NCI-H1417 treated with DMSO at 0.1 percent for 48 hours (cell line): ENCODE measurements around the gene FTO.
A peak's percentile ranks its signal among the peaks of the same experiment; 100 is the strongest.

Source experiments
- DNase-seq: peaks from one replicate; lab custom pipeline; 2025; lab: John Stamatoyannopoulos, UW

Gene FTO

GRCh38 chr16:53901408-53901807 is 197.5 kb downstream of the FTO start:
- DNase-seq, result no peak

DNA sequence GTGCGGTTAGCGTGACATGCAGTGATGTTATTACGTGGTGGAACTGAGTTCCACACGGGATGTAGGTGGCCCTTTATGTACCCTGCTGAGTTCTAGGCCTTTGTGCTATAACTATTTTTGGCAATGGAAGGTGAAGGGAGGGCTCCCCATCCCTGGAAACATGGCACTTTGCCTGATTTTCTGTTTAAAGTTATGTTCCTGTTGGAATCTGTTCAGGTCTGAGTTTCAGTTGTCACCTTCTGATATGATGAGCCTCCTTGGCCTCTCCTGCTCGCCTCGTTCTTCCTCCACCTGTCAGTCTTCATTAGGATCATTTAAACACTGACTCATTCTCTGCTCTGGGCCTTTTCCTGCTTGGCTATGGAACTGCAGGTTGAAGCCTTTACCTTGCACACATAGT is 200.6 kb downstream of the FTO start:
- no peak for DNase-seq

DNA sequence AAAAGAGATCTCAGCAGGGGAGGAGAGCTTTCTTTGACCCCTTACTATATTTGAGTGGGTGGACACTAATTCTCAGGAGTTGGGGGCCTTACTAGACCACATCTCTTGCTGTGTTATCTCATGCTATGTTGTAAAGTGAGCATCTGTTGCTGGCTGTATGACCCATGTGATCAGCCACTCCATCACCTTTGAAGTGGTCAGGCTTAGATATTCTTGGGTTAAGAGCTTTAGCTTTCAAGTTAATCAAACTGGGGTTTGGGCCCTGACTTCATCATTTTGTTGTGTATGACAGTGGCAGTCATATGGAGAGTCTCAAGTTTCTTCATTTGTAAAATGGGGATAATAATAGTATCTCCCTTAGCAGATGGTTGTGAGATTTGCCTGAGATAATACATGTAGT is 201.1 kb downstream of the FTO start:
- DNase-seq, result no peak

DNA sequence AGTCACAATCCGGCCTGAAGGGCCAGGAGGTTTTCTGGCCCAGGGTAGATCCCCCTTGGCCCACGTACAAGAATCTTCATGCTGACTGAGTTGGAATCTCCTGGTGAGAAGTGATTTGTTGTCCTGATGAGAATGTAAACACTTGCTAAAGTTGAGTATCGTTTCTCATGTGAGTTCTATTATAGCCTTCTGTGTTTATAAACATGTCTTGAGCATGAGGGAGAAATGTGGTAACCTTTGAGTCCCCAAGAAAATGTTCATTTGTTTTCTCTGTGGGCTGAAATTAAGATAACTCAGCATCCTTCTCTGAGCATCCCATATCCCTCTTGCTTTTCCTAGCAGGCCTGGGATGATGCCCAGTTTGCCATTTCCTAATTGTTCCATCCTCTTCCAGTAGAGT is 204.8 kb downstream of the FTO start:
- no peak for DNase-seq

GRCh38 chr16:53910990-53911389 is 207.0 kb downstream of the FTO start:
- no peak for DNase-seq

GRCh38 chr16:53911513-53911912 is 207.6 kb downstream of the FTO start:
- no peak for DNase-seq

DNA sequence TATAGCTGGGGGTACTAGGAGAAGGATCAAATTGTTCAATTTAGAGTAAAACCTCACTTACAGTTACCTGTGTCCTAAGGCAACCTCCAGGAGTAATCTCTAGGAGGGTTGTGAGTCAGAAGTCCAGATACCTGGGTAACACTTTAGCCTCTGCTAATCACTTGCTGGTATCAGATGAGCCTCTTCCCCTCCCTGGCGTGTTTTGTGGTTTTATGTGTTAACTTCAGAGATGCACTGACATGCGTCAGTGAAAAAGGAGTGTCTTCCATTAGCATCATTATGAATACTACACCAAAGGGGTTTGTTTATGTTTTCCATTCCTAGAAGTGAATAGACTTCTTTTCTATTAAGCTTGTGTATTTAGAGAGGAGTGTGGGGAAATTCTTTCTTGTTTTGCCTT is 208.2 kb downstream of the FTO start:
- no peak for DNase-seq

DNA sequence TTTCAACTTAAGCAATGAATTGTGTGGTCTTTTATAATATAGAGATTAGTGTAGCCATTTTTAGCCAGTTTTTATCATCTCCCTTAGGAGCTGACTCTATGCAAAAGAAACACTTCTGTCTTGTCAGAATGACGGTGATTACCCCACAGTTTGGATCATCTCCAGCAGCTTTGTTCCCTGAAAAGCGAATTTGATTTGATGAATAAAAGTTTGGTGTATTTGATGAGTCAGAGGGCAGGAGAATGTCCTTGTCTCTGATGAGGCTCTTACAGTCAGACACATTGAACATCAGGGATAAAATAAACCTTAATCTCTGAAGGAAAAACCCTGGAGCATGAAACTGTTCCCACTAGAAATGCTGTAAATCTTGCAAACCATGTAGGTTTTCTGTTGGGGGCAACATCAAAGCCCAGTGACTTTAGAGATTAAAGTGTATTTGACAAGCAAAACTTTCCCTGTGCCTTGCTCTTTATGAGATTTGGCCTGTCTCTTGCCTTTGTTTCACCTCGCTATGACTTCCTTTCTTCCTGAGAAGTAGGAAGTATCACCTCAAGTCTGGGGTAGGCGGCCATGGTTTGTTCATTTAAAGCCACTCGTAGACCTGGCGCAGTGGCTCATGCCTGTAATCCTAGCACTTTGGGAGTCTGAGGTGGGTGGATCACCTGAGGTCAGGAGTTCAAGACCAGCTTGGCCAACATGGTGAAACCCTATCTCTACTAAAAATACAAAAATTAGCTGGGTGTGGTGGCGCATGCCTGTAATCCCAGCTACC is 209.3 kb downstream of the FTO start:
- no peak for DNase-seq

DNA sequence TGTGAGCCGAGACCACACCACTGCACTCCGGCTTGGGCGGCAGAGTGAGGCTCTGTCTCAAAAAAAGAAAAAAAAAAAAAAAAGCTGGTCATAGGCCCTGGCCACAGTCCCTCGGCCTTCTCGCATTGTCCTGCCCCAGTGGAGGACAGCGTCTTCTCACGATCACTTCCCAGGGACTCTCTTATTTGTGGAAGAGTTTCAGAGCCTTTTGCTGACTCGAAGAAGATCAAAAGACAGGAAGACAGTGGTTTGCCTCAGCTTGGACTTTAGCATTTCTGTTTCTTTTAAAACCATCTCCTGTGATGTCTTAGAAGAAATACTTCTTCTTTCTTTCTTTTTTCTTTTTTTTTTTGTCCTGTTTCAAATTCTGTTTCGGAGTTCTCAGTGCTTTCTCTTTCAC is 210.0 kb downstream of the FTO start:
- no peak for DNase-seq

DNA sequence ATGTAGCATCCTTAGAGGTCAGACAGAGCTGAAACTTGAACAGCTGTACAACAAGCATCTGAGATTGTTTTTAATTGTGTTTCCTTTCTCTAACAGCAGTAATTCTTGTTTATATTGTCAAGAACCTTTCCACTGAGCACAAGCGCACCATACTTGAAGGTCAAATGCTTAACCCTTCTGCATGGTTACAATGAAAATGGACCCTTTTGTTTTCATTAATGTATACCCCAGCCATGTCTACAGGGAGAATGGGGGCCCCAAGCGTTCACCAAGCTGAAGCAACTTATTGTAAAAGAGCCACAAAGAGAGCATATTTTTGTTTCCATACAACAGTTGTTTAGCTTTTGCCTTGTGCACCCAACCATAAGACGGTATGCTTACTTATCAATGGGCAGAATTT is 210.8 kb downstream of the FTO start:
- no peak for DNase-seq

GRCh38 chr16:53915452-53916160 is 211.7 kb downstream of the FTO start:
- DNase-seq, result no peak

- no peak for DNase-seq
These were observed 217.0 kb downstream of the FTO start for GRCh38 chr16:53920988-53921387.

DNA sequence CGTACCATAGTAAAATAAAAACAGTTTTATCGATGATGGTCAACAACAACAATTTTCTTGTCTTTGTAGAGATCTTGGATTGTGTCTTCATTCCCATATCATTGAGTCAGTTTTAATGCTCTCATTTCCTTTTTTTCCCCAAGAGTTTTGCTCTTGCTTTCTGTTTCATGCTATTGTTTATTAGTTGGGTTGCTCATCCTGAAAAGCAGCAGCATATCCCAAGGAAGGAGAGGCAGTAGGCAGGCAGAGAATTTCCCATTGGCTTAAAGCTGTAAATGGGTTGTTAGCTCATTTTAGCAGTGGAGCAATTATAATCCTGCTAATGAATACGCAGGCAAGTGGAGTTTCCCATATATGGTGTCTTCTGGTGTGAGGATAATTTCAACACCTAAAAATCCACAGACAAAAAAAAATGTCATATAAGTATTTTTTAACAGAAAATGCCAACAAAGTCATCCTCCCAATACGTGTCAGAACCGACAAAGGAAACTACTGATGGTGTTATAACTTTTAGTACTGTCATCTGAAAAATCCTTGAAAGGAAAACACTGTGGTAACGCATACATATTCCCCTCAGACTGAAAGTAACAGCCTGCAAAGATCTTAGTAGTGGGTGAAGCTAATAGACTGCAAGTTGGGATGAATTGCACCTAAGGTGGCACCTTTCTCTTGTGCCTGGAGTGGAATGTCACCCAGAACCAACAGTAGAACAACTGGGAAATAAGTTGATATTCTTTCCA is 218.3 kb downstream of the FTO start:
- DNase-seq, result no peak

DNA sequence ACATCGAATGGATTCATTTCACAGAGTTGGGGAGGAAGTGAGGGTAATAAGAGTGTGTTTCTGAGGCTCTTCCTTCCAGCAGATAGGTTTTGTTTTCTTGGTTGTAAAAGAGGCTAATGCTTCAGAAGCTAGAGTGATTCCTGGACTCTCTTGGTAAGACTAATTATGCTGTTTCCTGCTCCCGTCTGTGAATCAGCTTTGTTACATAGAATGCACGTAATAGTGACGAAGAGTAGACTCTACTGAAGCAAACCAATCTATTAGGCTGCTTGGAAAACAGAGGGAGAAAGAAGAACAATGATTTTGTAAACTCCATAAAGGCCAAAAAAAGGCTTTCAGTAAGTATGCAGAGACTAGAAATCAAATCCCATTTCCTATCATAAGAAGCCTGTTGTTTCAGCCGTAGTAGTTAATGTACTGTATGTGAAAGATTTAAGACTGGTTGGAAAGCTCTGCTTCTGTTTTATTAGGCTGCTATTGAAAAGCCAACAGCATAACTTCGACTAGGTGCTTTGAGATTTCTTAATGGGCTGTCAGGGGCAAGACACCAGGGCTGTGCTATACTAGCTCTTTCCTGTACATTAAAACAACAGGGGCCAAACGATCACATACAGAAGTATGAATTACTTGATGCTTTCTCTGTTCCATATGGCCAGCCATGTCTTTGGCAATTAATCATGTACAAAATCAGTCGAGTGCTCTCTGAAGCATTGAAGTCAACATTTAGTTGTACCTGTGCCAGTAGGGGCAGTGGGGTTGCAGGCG is 219.0 kb downstream of the FTO start:
- DNase-seq, result peak; percentile 35

DNA sequence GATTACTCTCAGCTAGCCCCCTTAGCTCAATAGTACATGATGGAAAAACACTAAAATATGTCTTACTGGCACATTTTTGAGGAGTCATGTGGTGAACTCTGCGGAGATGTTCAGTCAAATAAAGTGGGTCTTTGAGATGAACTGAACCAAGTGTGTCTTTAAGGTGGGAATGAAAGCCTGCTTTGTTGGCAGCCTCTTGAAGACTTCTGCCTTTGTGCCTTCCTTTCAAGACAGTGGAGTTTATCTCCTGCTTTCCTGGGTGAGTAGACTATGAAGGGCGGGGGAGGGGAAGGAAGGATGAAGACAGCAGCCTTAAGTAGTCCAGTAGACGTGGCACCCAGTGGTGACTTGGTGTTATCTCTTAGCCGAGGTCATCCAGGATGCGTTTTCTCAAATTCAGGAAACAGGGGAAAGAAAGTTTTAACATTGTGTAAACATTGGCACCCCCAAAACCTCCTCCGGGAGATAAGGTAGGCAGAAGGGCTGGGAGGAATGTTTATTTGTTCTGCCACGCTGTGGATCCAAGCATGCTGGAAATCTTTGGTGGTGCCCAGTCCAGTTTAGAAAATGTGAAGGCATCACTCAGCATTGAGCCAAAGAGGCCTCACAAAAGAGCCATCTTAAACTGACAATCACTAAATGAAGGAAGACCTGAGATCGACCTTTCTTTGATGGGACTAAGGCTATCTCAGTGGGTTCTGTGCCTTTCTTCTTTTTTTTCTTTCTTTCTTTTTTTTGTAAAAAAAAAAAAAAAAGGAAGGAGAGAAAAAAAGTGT is 220.6 kb downstream of the FTO start:
- no peak for DNase-seq

GRCh38 chr16:53925107-53925410 is 221.1 kb downstream of the FTO start:
- no peak for DNase-seq

GRCh38 chr16:53925526-53925925 is 221.6 kb downstream of the FTO start:
- DNase-seq, result no peak

- DNase-seq, result no peak
These were observed 222.3 kb downstream of the FTO start for GRCh38 chr16:53926209-53926608.

DNA sequence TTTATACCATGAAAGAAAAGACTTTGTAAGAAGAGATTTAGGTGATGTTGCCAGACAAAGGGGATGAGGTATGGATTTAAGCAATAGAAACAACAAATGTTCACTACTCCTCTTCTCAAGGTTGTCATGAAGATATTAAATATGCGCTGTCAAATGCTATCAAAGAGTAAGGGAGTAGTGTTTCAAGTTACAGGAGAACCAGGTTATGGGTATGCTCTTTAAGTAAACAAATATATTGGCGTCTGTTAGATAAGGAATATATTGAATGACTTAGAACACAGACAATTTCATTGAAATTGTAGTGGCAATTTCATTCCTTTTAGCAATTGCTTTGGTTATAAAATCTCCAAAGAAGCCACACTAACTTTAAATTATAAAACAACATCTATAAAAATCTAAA is 229.0 kb downstream of the FTO start:
- no peak for DNase-seq

- no peak for DNase-seq
These were observed 229.5 kb downstream of the FTO start for GRCh38 chr16:53933407-53933806.

- no peak for DNase-seq
These were observed 232.1 kb downstream of the FTO start for GRCh38 chr16:53936052-53936451.

GRCh38 chr16:53936529-53936928 is 232.6 kb downstream of the FTO start:
- DNase-seq, result no peak
